HFF-Myc (cell line): ENCODE results near the gene ABCA9.
"Not testable (repeated sequence)": the region's sequence is repeated elsewhere in the genome, so short reads cannot be mapped to it uniquely, and the experiment has no call there.

Experiments used
- DNase-seq: peaks from one replicate; pipeline ENCODE4 v3.0.0-alpha.2; 2011; ENCODE audit warnings: low read depth; ENCODE audit errors: extremely low read depth
- H3K4me3 ChIP-seq: replicated peaks from 2 replicates; pipeline ENCODE4 v1.5.1; 2011; ENCODE audit warnings: low read depth, mild to moderate bottlenecking, control low read depth, low read length
- TF ChIP-seq, protein P1 (sequence below): IDR thresholded peaks from 2 replicates; pipeline ENCODE4 v1.5.1; 2012; ENCODE audit warnings: mild to moderate bottlenecking, low read depth, low read length, control low read depth; ENCODE audit errors: missing control alignments

Gene ABCA9

DNA sequence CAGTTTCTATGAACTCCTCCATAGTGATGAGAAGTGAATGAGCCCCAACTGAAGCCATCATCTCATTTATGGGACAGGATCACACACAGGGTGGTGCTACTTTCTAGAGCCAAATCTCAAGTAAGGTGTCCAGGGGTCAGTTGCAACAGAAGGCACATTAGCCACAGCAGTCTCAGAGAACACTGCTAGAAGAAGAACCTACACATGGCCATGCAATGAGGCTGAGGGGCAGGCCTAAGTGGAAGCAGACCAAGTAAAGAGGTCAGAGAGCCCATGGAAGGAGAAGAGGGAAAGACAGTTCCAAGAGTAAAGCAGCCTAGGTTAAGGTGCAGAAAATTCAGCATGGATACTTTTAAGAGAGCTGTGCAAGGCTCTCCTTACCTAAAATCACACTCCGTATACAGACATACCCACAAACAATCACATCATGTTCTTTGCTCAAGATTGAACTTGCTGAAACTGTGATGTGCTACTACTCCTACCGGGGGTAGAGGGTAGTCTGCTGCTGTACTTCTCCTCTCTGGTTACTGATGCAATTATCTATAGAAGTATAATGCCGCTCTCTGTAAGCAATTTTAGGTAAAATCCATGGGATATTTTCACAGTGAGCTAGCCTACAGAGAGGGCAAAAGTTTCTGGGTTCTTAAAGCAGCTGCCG lies 107.3 kb downstream of the ABCA9 start:
- H3K4me3 ChIP-seq, result no peak overlapping the region
- no peak for DNase-seq
- TF ChIP-seq, protein P1, sequence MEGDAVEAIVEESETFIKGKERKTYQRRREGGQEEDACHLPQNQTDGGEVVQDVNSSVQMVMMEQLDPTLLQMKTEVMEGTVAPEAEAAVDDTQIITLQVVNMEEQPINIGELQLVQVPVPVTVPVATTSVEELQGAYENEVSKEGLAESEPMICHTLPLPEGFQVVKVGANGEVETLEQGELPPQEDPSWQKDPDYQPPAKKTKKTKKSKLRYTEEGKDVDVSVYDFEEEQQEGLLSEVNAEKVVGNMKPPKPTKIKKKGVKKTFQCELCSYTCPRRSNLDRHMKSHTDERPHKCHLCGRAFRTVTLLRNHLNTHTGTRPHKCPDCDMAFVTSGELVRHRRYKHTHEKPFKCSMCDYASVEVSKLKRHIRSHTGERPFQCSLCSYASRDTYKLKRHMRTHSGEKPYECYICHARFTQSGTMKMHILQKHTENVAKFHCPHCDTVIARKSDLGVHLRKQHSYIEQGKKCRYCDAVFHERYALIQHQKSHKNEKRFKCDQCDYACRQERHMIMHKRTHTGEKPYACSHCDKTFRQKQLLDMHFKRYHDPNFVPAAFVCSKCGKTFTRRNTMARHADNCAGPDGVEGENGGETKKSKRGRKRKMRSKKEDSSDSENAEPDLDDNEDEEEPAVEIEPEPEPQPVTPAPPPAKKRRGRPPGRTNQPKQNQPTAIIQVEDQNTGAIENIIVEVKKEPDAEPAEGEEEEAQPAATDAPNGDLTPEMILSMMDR, result no peak

DNA sequence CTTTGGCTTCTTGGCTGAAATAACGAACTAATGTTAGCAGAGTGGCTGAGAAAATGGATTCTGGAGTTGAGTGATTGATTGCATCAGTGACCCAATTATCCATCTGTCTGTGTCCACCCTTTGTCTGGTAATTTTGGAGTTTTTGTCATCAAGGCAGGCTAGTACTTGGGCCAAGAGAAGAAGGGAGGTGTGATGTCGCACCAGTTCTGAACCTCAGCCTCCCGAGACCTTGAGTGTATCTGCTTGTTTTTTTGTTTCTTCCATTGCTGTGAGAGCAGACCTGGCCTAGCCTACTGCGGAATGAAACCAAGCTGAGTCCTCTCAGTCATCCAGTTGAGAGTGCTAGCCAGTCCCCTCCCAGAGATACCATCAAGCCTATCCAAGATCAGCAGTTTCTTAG lies 110.0 kb downstream of the ABCA9 start:
- TF ChIP-seq, protein P1, result no peak

DNA sequence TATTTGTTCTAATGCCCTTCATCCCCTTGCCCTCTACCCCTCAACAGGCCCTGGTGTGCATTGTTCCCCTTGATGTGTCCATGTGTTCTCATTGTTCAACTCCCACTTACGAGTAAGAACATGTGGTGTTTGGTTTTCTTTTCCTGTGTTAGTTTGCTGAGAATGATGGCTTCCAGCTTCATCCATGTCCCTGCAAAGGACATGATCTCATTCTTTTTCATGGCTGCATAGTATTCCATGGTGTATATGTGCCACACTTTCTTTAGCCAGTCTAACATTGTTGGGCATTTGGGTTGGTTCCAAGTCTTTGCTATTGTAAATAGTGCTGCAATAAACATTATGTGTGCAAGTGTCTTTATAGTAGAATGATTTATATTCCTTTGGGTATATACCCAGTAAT lies 112.9 kb downstream of the ABCA9 start:
- H3K4me3 ChIP-seq, DNase-seq: not testable (repeated sequence)

More for the DNA sequence above, 110.0 kb downstream of the ABCA9 start:
- H3K4me3 ChIP-seq, result no peak overlapping the region
- DNase-seq, result no peak

DNA sequence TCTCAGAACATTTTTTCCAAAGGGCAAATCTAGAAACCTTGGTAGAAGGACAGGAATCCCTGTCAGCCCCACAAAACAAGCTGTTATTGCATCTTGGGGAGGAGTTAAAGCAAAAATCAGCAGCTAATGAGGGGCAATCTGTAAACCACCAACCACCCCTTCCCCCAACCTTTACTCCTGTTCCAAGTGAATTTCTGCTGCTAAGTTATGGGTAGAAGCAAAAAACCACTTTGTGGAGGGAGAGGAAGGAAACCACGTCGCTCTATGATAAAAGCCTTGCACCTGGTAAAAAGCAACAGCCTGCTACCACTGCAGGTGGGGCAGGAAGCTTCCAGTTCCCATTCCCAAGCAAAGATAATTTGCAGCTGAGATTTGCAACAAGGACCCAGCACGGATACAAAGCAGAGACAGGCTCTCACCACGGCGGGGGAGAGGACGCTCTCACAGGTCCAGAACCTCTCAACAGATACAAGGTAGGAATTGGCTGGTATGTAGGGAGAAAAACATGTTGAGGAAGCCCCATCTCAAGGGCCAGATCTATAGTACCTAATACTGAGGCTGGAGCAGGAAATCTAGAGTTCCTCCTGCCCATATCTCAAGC lies 116.2 kb downstream of the ABCA9 start:
- H3K4me3 ChIP-seq, result no peak overlapping the region

DNA sequence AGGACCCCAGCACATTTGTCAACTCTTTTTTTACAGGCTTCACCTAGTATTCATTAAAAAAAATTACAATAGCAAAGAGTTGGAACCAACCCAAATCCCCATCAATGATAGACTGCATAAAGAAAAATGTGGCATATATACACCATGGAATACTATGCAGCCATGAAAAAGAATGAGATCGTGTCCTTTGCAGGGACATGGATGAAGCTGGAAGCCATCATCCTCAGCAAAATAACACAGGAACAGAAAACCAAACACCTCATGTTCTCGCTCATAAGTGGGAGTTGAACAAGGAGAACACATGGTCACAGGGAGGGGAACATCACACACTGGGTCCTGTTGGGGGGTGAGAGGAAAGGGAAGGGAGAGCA lies 116.9 kb downstream of the ABCA9 start:
- not testable (repeated sequence) for H3K4me3 ChIP-seq, DNase-seq

More for the DNA sequence above, 116.2 kb downstream of the ABCA9 start:
- no peak for DNase-seq
- TF ChIP-seq, protein P1, result no peak

DNA sequence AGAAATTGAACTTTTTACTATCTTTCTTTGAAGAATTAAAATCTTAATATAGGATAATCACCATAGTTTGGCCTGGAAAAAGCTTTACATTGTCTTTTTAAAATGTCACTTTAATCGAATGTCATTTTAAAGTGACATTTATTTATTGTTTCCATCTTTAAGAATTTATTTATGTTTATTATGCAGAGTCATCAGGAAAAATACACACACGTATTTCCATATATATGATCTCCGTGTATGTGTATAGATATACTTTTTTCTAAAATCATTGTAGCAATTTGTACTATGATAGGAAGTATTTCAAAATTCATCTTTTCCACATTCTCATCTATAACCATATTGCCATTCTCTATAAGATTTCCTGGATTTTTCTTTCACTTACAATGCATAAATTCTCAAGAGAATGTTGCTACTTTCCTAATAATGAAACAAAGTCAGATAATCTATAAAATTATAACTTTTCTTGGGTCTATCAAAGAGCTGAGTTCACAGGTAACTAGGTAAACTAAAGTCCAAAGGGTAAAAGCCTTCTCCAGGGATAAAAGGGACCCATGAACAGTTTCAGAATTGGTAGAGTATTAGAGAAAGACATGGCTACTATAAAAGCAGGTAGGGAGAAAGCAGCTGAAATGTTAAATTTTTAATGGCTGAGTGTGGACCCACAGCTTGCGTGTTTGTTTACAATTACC lies 117.5 kb downstream of the ABCA9 start:
- TF ChIP-seq, protein P1, result no peak
- H3K4me3 ChIP-seq, result no peak overlapping the region
- DNase-seq, result no peak

DNA sequence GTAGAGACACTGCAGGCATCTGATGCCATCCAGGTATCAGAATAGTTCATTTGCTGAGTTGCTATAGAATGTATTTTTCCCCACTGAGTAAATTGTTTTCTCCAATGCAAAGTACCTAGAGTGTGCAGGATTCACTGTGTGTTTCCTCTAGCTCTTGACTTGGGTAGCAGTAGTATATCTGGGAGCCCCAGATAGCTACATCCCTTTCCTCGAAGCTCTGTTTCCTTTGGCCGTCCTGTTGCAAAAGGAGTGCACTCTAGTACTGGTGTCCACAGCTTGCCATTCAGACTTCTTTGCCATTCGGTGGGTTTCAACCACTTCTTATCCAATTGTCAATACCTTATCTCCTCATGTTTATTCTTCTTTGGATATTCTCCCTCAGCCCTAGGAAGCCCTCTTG lies 118.3 kb downstream of the ABCA9 start:
- TF ChIP-seq, protein P1, result no peak
- no peak for DNase-seq
- no peak overlapping the region for H3K4me3 ChIP-seq
